ENCODE data around the gene UBR4. TPM values are rescaled to one million over a fixed set of nuclear protein-coding genes. Genes with fewer than 3 reads are reported as not detected.

UBR4 gene
- total and polyA plus RNA-seq, 7 donors = 89.9 to 185 (median 118) TPM

GRCh38 chr1:19066248-19066873 is 143.7 kb downstream of the UBR4 start:
- no peak for ATAC-seq
- H3K4me1 ChIP-seq = no peaks in the 10 kb centered on the region

GRCh38 chr1:19065526-19066247 is 144.4 kb downstream of the UBR4 start:
- Histone ChIP-seq H3K27me3 (ENCODE audit: insufficient read depth in 3 of 3, low read length in 2 of 3) (no peaks in the 10 kb centered on the region), H3K27ac (no peak overlapping the region), H3K36me3 (ENCODE audit: insufficient read depth in 1 of 2, low read depth in 1 of 2) (no peaks in the 10 kb centered on the region), H3K9me3 (no peaks in the 10 kb centered on the region), H3K4me1 (no peaks in the 10 kb centered on the region), H3K4me3 (no peak overlapping the region)
- no peak for TF ChIP-seq CTCF (IDR thresholded peaks at IDR 0.05)
- ATAC-seq (no peak), DNase-seq (no peak)
- WGBS, 3 donors = 80 to 89% (median 88%) methylated on average over 12 to 16 of the region's 16 CpGs
- intact Hi-C loops (cut with DNase I) = no loop called here

More at GRCh38 chr1:19066248-19066873, 143.7 kb downstream of the UBR4 start:
- intact Hi-C loops (cut with DNase I) = no loop called here
- no peak overlapping the region for H3K4me3 ChIP-seq
- no peak for DNase-seq
- WGBS, 3 donors = 77 to 78% (median 78%) methylated on average over 14 of the region's 14 CpGs
- no peaks in the 10 kb centered on the region for H3K27me3 ChIP-seq (ENCODE audit: insufficient read depth in 3 of 3, low read length in 2 of 3)
- no peak overlapping the region for H3K27ac ChIP-seq
- TF ChIP-seq CTCF (IDR thresholded peaks at IDR 0.05) = no peak
- no peaks in the 10 kb centered on the region for H3K36me3 ChIP-seq (ENCODE audit: insufficient read depth in 1 of 2, low read depth in 1 of 2)
- no peaks in the 10 kb centered on the region for H3K9me3 ChIP-seq

- H3K27me3 ChIP-seq (ENCODE audit: insufficient read depth in 3 of 3, low read length in 2 of 3) = no peaks in the 10 kb centered on the region
- no peak overlapping the region for H3K27ac ChIP-seq
- H3K4me1 ChIP-seq = no peaks in the 10 kb centered on the region
- ATAC-seq (no peak), DNase-seq (no peak)
- H3K36me3 ChIP-seq (ENCODE audit: insufficient read depth in 1 of 2, low read depth in 1 of 2) = no peaks in the 10 kb centered on the region
- no peak for TF ChIP-seq CTCF (IDR thresholded peaks at IDR 0.05)
- H3K4me3 ChIP-seq = no peak overlapping the region
- no peaks in the 10 kb centered on the region for H3K9me3 ChIP-seq
- WGBS, 3 donors = 90 to 96% (median 94%) methylated on average over 16 of the region's 16 CpGs
- intact Hi-C loops (cut with DNase I) = no loop called here
These were observed 145.1 kb downstream of the UBR4 start for GRCh38 chr1:19064906-19065450.

- DNase-seq (no peak), ATAC-seq (no peak)
- intact Hi-C loops (cut with DNase I) = no loop called here
- Histone ChIP-seq H3K4me3 (no peak overlapping the region), H3K9me3 (no peaks in the 10 kb centered on the region), H3K27me3 (ENCODE audit: insufficient read depth in 3 of 3, low read length in 2 of 3) (peaks cover 0 to 8% (median 0%) of the 10 kb centered on the region in 3 donors), H3K4me1 (no peaks in the 10 kb centered on the region), H3K36me3 (ENCODE audit: insufficient read depth in 1 of 2, low read depth in 1 of 2) (no peaks in the 10 kb centered on the region), H3K27ac (no peak overlapping the region)
- no peak for TF ChIP-seq CTCF (IDR thresholded peaks at IDR 0.05)
- WGBS, 3 donors = 80 to 94% (median 86%) methylated on average over 12 of the region's 12 CpGs
These were observed 146.9 kb downstream of the UBR4 start for GRCh38 chr1:19063122-19063521.

All from psoas muscle (tissue), 8 donors.